ENCODE data around the gene CCDC169. TPM values are rescaled to one million over a fixed set of nuclear protein-coding genes. Genes with fewer than 3 reads are reported as not detected.

Gene CCDC169
- total and polyA plus RNA-seq, 4 donors, result 3.4 to 5.4 (median 4.7) TPM

Small RNAs within 50 kb of the gene (small RNA-seq; reads per million reads assigned to genes)
- gene RNU6-71P (ENCODE audit: low replicate concordance), result not detected

Other genes with a start within 250 kb of the CCDC169 start
- gene DCLK1, start 166.4 kb downstream of the CCDC169 start, total RNA-seq, result 100 to 1,000 TPM; 112 to 239 TPM
- 100 to 1,000 TPM; 115 to 170 TPM for gene DCLK1, start 166.4 kb downstream of the CCDC169 start, polyA plus RNA-seq (ENCODE audit: insufficient read length in 2 of 2)
- gene SOHLH2, start 83.3 kb downstream of the CCDC169 start, total RNA-seq, result 1 to 10 TPM in 1 of 2 donors, under 1 TPM in 1; 0.40 to 1.7 TPM
- gene SOHLH2, start 83.3 kb downstream of the CCDC169 start, polyA plus RNA-seq (ENCODE audit: insufficient read length in 2 of 2), result 1 to 10 TPM; 2.7 to 3.2 TPM
- 100 to 1,000 TPM in 1 of 2 donors, 10 to 100 TPM in 1; 70.0 to 132 TPM for gene SPART, start 48.6 kb upstream of the CCDC169 start, total RNA-seq
- gene SPART, start 48.6 kb upstream of the CCDC169 start, polyA plus RNA-seq (ENCODE audit: insufficient read length in 2 of 2), result 10 to 100 TPM; 48.8 to 53.2 TPM
- 10 to 100 TPM in 1 of 2 donors, 1 to 10 TPM in 1; 6.2 to 13.1 TPM for gene CCNA1, start 134.7 kb upstream of the CCDC169 start, total RNA-seq
- gene CCNA1, start 134.7 kb upstream of the CCDC169 start, polyA plus RNA-seq (ENCODE audit: insufficient read length in 2 of 2), result 10 to 100 TPM; 16.5 to 18.5 TPM